NCI-H1694 (cell line): ENCODE results near the gene NECTIN3.

Source experiments
- DNase-seq: peaks from one replicate; lab custom pipeline; 2025; lab: John Stamatoyannopoulos, UW

NECTIN3 gene

GRCh38 chr3:111081008-111081545, 9.5 kb downstream of the NECTIN3 start:
- no peak for DNase-seq

DNA sequence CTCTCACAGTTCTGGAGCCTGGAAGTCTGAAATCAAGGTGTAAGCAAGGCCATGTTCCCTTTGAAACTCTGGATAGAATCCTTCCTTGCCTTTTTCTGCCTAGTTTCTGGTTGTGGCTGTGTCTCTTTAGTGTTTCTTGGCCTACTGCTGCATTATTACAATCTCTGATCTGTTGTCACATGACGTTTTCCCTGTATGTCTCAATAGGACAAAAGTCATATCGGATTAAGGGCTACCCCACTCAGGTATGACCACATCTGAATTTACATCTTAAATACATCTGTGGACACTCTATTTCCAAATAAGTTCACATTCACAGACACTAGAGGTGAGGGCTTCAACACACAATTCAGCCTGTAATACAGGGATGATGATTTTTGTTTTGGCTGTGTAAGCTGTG, 13.3 kb downstream of the NECTIN3 start:
- DNase-seq, result no peak

- no peak for DNase-seq
These were observed 16.4 kb downstream of the NECTIN3 start for GRCh38 chr3:111087924-111088469.

DNA sequence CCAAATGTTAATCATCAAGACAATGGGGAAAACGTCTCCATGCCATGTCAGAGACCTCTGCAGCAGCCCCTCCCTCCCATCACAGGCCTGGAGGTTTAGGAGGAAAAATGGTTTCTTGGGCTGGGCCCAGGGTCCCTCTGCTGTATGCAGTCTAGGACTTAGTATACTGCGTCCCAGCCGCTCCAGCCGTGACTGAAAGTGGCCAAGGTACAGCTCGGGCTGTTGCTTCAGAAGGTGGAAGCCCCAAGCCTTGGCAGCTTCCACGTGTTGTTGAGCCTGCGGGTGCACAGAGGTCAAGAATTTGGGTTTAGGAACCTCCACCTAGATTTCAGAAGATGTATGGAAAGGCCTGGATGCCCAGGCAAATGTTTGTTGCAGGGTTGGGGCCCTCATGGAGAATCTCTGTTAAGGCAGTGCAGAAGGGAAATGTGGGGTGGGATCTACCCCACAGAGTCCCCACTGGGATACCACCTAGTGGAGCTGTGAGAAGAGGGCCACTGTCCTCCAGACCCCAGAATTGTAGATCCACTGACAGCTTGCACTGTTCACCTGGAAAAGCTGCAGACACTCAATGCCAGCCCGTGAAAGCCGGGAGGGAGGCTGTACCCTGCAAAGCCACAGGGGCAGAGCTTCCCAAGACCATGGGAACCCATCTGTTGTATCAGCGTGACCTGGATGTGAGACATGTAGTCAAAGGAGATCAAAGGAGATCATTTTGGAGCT, 25.0 kb downstream of the NECTIN3 start:
- DNase-seq, result no peak

- no peak for DNase-seq
These were observed 32.2 kb downstream of the NECTIN3 start for GRCh38 chr3:111103807-111104206.

- DNase-seq, result no peak
These were observed 35.5 kb downstream of the NECTIN3 start for GRCh38 chr3:111106993-111107661.

DNA sequence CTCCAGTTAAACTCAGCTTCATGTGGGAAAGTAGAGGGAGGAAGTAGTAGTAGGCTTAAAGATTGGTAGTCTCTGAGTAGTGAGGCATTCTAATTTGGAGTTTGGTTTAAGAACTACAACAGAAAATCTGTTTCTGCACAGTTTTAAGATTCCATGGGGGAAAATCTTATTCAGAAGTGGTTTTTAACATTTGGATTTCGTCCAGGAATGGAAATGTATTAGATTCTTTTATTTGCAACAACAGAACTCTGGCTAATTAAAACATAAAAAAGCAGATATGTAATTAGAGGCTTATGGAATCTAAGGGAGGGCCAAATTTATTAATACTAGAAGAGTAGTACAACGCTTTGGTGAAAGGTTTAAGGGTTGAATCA, 36.0 kb downstream of the NECTIN3 start:
- DNase-seq, result no peak

GRCh38 chr3:111112913-111113312, 41.3 kb downstream of the NECTIN3 start:
- DNase-seq, result no peak

DNA sequence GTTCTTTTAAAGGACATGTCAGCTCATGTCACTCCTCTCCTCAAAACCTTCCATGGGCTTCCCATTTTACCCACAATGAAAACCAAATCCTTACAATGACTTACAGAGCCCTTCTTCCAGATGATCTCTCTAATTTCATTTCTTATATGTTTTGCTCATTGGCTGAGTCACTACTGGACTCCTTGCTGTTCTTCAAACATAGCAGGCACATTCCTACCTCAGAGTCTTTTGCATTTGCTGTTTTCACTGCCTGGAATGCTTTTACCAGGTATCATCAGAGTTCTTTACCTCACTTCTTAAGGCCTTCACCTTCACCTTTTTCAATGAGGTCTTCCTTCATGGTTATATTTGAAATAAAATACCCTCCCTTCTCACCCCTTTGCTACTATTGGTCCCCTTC, 57.3 kb downstream of the NECTIN3 start:
- DNase-seq, result no peak

DNA sequence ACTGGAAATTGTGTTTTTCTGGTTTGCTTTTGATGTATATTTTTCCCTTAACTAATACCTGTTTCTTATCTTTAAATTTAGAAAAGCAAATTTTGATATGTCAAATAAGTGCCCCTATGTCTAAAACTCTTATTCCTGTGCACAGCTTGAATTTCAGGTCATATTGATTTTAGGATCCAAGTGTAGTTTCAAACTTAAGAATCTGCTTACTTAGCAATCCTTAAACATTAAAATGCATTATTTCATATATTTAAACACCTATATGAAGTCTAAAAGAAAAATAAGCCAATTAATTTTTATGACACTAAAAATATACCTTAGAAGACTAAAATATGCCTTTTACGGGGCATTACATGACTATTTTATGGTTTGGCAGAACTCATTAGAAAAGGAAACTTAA, 59.2 kb downstream of the NECTIN3 start:
- DNase-seq, result no peak

DNA sequence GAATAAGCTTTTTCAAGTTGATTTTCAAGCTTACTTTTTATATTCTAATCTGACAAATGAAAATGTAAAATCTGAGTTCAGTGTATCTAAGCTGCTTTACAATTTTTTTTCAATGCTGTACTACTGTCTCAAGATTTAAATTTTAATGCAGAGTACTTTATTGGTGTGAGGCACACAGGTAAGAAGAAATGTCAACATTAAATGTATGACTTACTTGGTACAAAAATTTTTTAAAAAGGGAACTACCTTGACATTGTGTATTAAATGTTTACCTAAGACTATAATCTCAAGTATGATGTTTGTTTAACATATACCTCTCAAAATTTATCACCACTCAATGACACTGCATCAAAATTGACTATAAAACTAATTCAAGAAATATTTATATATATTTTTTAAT, 62.7 kb downstream of the NECTIN3 start:
- DNase-seq, result no peak

DNA sequence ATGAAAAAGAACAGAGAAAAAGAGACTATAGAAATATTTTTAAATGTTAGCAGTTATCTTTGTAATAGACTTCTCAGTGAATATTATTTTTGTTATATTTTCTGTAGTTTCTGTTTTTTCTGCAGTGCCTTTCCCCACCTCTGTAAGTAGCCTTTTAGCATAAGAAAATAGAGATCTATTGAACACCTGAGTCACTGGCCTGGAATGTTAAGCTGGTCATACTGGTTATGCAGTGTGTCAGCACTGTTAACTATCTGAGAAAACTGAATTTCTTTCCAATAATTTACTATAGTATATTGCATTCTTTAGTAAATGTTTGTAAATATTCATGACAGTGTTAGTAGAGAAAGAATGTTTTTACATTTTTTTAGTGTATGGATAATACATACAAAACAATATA, 79.8 kb downstream of the NECTIN3 start:
- DNase-seq, result no peak

GRCh38 chr3:111152496-111152895, 80.9 kb downstream of the NECTIN3 start:
- DNase-seq, result no peak

DNA sequence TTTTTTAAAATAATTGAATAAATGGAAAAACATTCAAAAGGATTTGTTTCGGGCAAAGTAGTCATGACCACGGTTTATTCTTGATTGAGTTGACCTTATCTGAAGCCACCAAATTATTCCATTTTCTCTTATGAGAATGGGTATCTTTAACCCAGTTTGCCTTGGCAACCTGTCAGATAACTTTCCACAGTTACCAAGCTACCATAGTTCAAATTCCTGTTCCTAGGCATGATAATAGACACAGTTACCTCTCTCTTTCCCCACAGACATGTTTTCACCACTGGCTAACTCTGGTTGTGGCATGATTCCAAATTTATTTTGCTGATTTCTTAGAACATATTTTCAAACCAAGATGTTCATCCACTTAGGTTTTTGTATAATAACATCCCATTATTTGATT, 84.9 kb downstream of the NECTIN3 start:
- DNase-seq, result no peak

GRCh38 chr3:111159391-111159790, 87.8 kb downstream of the NECTIN3 start:
- no peak for DNase-seq

- DNase-seq, result no peak
These were observed 93.0 kb downstream of the NECTIN3 start for GRCh38 chr3:111164621-111165020.

- no peak for DNase-seq
These were observed 93.8 kb downstream of the NECTIN3 start for GRCh38 chr3:111165411-111165810.

DNA sequence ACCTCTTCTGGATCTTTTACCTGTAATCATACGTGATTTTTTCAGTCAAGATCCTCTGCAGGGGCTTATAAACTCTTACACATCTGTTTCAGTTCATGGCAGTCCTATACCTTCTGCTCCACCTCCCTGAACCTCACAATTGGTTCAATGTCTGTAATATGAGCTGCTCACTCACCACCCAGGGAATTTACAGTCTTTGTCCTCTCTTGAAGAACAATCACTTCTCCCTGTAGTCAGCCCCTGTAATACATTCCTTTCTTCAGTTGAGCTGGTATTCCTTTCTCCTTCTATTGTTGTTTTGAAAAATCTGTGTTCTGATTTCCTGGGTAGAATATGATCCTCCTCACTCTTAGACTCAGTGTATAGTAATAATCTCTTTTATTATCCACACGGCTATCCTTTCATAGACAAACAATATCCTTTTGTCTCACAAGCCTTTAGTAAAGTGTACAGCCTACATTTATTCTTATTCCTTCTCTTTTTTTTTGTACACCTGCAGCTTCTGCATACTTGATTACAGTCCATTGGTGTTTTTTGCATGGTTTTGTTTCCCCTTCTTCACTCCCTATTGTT, 101.8 kb downstream of the NECTIN3 start:
- DNase-seq, result no peak

DNA sequence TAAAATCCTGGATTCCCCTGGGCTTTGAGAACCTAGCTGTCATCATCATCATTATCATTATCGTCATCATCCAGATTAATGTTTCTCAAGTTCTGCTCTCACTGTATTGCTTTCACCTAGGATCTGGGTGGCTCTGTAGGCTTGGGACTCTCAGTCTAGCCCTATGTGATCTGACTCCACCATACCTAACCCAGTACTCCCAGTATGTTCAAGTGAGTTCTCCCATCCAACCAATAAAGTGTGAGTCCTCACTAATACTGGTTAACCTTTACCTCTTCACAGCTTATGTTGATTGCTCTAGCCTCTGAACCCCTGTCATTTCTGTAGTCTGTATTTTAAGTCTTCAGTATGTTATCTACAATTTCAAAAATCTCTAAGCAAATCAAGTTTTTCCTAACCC, 102.3 kb downstream of the NECTIN3 start:
- DNase-seq, result no peak

DNA sequence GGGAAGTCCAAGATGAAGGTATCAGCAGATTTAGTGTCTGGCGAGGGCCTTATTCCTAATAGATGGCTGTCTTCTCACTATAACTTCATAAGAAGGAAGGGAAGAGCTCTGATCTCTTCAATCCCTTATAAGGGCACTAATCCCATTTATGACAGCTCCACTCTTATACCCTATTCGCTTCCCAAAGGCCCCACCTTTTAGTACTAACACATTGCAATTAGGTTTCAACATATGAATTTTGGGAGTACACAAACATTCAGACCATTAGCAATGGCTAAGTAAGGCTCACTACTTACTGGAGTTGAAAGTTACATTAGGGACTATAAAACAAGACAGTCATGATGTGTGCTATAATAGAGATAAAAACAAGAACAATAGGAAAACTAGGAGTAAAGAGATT, 118.9 kb downstream of the NECTIN3 start:
- no peak for DNase-seq

- no peak for DNase-seq
These were observed 121.9 kb downstream of the NECTIN3 start for GRCh38 chr3:111193472-111193871.

DNA sequence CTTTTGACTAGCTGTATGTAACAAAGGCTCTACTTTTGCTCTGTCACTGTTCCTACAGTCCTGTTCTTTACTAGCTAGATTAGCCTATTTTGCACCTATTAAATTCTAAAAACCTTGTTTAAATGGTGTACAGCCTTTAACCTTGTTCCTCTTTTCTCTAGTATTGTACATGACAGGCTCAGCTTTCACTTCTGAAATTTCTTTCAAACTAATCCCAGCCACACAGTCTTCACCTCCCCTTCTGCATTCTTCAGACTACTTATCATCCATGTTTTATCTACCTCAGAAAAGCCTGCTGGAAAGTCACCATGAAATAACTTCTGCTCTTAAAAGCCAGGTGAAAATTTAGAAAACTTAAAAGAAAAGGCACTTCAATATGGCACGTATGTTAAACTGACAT, 122.4 kb downstream of the NECTIN3 start:
- DNase-seq, result no peak

DNA sequence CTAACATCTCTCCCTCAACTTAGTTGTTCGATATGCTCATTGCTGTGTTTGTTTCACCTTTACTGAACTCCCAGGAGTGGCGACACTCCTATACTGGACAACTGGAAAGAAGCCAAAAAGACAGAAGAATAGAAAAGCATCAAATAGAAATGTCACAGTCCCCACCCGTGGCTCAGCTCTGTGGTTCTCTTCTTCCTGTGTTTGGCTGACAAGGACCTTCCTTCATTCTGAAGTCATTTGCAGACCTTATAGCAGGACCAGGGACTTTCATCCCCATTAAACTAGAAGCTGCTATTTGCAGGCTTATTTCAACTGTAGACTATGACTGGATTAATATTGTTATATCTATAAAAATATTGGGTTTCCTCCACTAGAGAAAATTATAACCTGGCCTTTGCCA, 125.9 kb downstream of the NECTIN3 start:
- DNase-seq, result no peak
